ENCODE measurements around the gene FBXL19.

Gene FBXL19

DNA sequence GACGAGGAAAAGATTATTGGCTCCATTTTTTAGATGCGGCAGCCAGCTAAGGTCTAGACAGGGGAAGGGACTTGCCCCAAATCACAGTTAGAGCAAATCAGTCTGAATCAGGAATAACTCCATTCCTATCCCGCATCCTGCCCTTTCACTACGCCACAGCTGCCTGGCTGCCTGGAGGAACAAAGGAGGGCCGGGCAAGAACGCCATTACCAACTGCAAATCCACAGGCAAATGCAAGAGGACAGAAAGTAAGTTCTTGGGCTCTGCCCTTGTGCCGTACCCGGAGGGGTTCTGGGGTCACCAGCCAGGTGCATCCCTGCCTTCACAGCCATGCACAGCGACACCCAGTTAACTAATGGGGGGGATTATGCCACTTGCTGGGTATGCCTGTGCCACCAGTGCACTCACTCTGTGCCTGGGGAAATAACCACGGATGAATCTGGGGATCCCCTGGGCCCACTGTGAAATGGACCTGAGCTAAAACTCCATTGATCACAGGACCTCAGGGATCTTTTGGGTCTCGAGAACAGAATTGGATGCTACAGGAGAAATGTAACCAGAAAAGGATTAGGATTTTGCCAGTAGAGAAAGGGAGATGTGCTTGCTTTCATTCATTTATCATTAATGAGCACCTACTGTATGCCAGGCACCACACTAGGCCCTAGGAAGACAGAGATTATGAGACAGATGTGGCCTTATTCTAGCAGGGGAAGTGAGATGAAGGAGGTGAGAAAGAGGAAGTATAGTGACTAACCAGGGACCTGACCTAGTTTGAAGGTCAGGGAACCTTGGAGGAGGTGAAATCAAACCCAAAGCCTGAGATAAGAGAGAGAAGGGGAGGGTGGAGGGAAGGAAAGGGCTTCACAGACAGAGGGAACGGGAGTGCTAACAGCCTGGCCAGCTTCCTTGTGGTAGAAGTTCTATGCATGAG, 47.2 kb upstream of the FBXL19 start:
- peaks cover 11% of the 10 kb centered on the region for H3K36me3 ChIP-seq (ENCODE audit: control insufficient read depth, low read length)
- peak overlapping the region; percentile 54 for H3K27ac ChIP-seq (ENCODE audit: low read depth, low read length)

DNA sequence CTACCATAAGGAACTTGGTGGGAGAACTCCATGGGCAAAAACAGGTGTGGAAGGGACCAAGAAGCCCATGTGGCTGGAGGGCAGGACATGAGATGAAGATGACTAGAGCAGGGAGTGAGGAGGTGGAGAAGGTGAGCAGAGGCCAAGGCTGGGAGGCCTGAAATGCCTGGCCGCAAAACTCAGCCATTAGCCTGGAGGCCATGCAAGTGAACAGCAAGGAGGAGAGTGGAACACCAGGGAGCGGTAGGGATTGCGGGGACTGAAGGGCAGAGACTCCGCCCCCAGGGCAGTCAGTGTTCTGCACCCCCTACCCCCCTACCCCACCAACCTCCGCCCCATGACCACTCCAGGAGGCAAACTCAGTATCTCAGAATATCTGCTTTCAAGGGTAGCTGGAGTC, 46.5 kb upstream of the FBXL19 start:
- Histone ChIP-seq H3F3A (ENCODE audit: control insufficient read depth, insufficient read depth) (no peaks in the 10 kb centered on the region), H3K9me2 (replicated peaks; ENCODE audit: control insufficient read depth, low read length) (no peaks in the 10 kb centered on the region), H3K4me1 (ENCODE audit: control insufficient read depth, low read length) (peaks cover 28% of the 10 kb centered on the region), H3K36me3 (ENCODE audit: control insufficient read depth, low read length) (peaks cover 11% of the 10 kb centered on the region), H3K79me2 (ENCODE audit: control insufficient read depth, low read length) (peaks cover 30% of the 10 kb centered on the region), H3K4me3 (ENCODE audit: low read length) (peak overlapping the region; percentile 93), H4K20me1 (ENCODE audit: control insufficient read depth, insufficient read depth, low read depth, low read length) (no peaks in the 10 kb centered on the region), H3K4me2 (ENCODE audit: low read length) (peak overlapping the region; percentile 82), H3K27ac (ENCODE audit: low read depth, low read length) (peak overlapping the region; percentile 54), H3K27me3 (ENCODE audit: control insufficient read depth, low read length) (no peaks in the 10 kb centered on the region), H3K9me3 (ENCODE audit: control insufficient read depth, insufficient read depth, low read length) (no peaks in the 10 kb centered on the region)
- TF ChIP-seq, protein P1, sequence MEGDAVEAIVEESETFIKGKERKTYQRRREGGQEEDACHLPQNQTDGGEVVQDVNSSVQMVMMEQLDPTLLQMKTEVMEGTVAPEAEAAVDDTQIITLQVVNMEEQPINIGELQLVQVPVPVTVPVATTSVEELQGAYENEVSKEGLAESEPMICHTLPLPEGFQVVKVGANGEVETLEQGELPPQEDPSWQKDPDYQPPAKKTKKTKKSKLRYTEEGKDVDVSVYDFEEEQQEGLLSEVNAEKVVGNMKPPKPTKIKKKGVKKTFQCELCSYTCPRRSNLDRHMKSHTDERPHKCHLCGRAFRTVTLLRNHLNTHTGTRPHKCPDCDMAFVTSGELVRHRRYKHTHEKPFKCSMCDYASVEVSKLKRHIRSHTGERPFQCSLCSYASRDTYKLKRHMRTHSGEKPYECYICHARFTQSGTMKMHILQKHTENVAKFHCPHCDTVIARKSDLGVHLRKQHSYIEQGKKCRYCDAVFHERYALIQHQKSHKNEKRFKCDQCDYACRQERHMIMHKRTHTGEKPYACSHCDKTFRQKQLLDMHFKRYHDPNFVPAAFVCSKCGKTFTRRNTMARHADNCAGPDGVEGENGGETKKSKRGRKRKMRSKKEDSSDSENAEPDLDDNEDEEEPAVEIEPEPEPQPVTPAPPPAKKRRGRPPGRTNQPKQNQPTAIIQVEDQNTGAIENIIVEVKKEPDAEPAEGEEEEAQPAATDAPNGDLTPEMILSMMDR (IDR thresholded peaks at IDR 0.05; ENCODE audit: low read depth, low read length, poor library complexity, severe bottlenecking) = no peak
- TF ChIP-seq EZH2phosphoT487 (IDR thresholded peaks at IDR 0.05; ENCODE audit: borderline replicate concordance, low read length) = no peak

More for the DNA sequence above, 47.2 kb upstream of the FBXL19 start:
- Histone ChIP-seq H4K20me1 (ENCODE audit: control insufficient read depth, insufficient read depth, low read depth, low read length) (no peaks in the 10 kb centered on the region), H3K4me3 (ENCODE audit: low read length) (peak overlapping the region; percentile 93), H3K9me2 (replicated peaks; ENCODE audit: control insufficient read depth, low read length) (no peaks in the 10 kb centered on the region), H3K9me3 (ENCODE audit: control insufficient read depth, insufficient read depth, low read length) (no peaks in the 10 kb centered on the region), H3K4me1 (ENCODE audit: control insufficient read depth, low read length) (peaks cover 28% of the 10 kb centered on the region), H3K79me2 (ENCODE audit: control insufficient read depth, low read length) (peaks cover 30% of the 10 kb centered on the region), H3K4me2 (ENCODE audit: low read length) (peak overlapping the region; percentile 82), H3F3A (ENCODE audit: control insufficient read depth, insufficient read depth) (no peaks in the 10 kb centered on the region), H3K27me3 (ENCODE audit: control insufficient read depth, low read length) (no peaks in the 10 kb centered on the region)
- TF ChIP-seq EZH2phosphoT487 (IDR thresholded peaks at IDR 0.05; ENCODE audit: borderline replicate concordance, low read length) = no peak
- TF ChIP-seq, protein P1 (IDR thresholded peaks at IDR 0.05; ENCODE audit: low read depth, low read length, poor library complexity, severe bottlenecking) = peak; percentile 25

DNA sequence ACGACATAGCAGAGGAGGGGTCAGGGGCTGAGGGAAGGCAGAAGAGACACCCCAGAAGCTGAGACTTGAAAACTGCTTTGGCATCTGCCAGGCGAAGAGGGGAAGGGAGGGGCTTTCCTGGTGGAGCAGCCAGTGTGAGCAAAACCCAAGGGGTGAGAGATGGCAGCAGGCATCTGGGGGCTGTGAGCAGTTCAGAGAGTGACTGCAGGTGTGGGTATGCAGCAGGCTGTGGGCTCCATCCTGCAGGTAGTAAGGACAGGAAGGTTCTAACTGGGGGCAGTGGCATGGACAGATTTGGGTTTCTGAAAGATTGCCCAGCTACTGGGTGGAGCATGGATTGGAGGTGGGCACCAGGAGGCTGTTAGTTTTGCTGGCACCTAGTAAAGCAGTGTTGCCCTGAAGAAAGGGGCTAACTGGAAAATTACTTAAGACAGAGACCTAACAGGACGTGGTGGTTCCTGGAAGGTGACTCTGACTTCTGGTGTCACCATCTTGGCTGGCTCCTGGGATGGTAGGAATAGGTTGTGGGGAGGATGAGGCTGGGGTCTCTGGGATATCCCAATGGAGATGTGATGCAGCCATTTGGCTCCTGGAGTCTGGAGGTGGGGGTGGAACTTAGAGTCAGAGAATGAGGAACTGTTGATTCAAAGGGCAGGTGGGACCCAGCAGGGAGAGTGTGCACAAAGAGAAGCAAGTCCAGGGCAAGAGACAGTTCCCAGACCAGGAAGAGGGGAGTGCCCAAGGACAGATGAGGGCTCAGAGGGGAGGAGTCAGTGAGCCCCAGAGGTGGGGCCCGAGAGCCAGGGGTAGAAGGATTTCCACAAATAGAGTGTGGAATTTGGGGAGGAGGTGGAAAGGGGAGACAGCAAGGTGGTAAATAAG, 40.7 kb upstream of the FBXL19 start:
- H3K4me3 ChIP-seq (ENCODE audit: low read length) = no peak overlapping the region
- no peak overlapping the region for H3K4me2 ChIP-seq (ENCODE audit: low read length)
- no peak overlapping the region for H3K27ac ChIP-seq (ENCODE audit: low read depth, low read length)
- no peaks in the 10 kb centered on the region for H3K9me3 ChIP-seq (ENCODE audit: control insufficient read depth, insufficient read depth, low read length)
- TF ChIP-seq, protein P1 (IDR thresholded peaks at IDR 0.05; ENCODE audit: low read depth, low read length, poor library complexity, severe bottlenecking) = no peak
- TF ChIP-seq EZH2phosphoT487 (IDR thresholded peaks at IDR 0.05; ENCODE audit: borderline replicate concordance, low read length) = no peak
- H3K27me3 ChIP-seq (ENCODE audit: control insufficient read depth, low read length) = no peaks in the 10 kb centered on the region
- peaks cover 8% of the 10 kb centered on the region for H3K36me3 ChIP-seq (ENCODE audit: control insufficient read depth, low read length)
- peaks cover 7% of the 10 kb centered on the region for H3K4me1 ChIP-seq (ENCODE audit: control insufficient read depth, low read length)
- no peaks in the 10 kb centered on the region for H4K20me1 ChIP-seq (ENCODE audit: control insufficient read depth, insufficient read depth, low read depth, low read length)
- H3K79me2 ChIP-seq (ENCODE audit: control insufficient read depth, low read length) = no peaks in the 10 kb centered on the region
- H3K9me2 ChIP-seq (replicated peaks; ENCODE audit: control insufficient read depth, low read length) = no peaks in the 10 kb centered on the region
- no peaks in the 10 kb centered on the region for H3F3A ChIP-seq (ENCODE audit: control insufficient read depth, insufficient read depth)

All from DOHH2 (cell line).